DND-41 (cell line): ENCODE data around the gene APPBP2.
"Not testable (repeated sequence)": the region's sequence is repeated elsewhere in the genome, so short reads cannot be mapped to it uniquely, and the experiment has no call there.

Experiments used
- ATAC-seq: fragments of 200-7000 bp; cut with Tn5 transposase; 3 replicates; pipeline ENCODE4 v1.9.1; 2021; ENCODE audit warnings: low read depth; ENCODE audit not compliant: insufficient read depth
- DNase-seq: peaks from one replicate; pipeline ENCODE4 v3.0.0-alpha.2; 2020
- H2AFZ ChIP-seq: 2 replicates; pipeline ENCODE4 v1.6.0; 2012; ENCODE audit warnings: low read depth, low read length
- H3K27ac ChIP-seq: 2 replicates; pipeline ENCODE4 v1.5.1; 2012; ENCODE audit warnings: low read length, inconsistent platforms
- H3K27me3 ChIP-seq: fragments of 200-600 bp; sonication (generic); 2 replicates; pipeline ENCODE4 v1.6.0; 2012; ENCODE audit warnings: low read length, mild to moderate bottlenecking, inconsistent platforms; ENCODE audit not compliant: insufficient read depth, poor library complexity
- H3K36me3 ChIP-seq: 2 replicates; pipeline ENCODE4 v1.5.1; 2012; ENCODE audit warnings: low read length, inconsistent platforms; ENCODE audit not compliant: insufficient read depth
- H3K4me1 ChIP-seq: 2 replicates; pipeline ENCODE4 v1.5.1; 2012; ENCODE audit warnings: mild to moderate bottlenecking, low read length; ENCODE audit not compliant: insufficient read depth
- H3K4me2 ChIP-seq: 2 replicates; pipeline ENCODE4 v1.6.0; 2012; ENCODE audit warnings: mild to moderate bottlenecking, moderate library complexity, low read length, inconsistent platforms; ENCODE audit not compliant: insufficient read depth
- H3K4me3 ChIP-seq, 2 experiments: fragments of 200-600 bp in 1 of 2; shearing (Covaris generic) in 1 of 2; 2 replicates each; pipeline ENCODE4 v1.5.1; 2012 to 2016; ENCODE audit warnings: inconsistent platforms in 2 of 2, low read length in 2 of 2, mild to moderate bottlenecking in 2 of 2, low read depth in 1 of 2, moderate library complexity in 1 of 2
- H3K79me2 ChIP-seq: 2 replicates; pipeline ENCODE4 v1.6.0; 2012; ENCODE audit warnings: low read length, inconsistent platforms; ENCODE audit not compliant: insufficient read depth
- H3K9ac ChIP-seq: 2 replicates; pipeline ENCODE4 v1.6.0; 2012; ENCODE audit warnings: low read depth, mild to moderate bottlenecking, inconsistent platforms, low read length, moderate library complexity
- H3K9me3 ChIP-seq: 2 replicates; pipeline ENCODE4 v1.5.1; 2012; ENCODE audit warnings: low read length, moderate library complexity, mild to moderate bottlenecking, inconsistent platforms; ENCODE audit not compliant: insufficient read depth, severe bottlenecking
- H4K20me1 ChIP-seq: 2 replicates; pipeline ENCODE4 v1.6.0; 2012; ENCODE audit warnings: low read length; ENCODE audit not compliant: insufficient read depth
- EZH2 ChIP-seq: IDR thresholded peaks from 3 replicates; pipeline ENCODE4 v1.6.1; 2012; ENCODE audit warnings: borderline replicate concordance, low read depth, mild to moderate bottlenecking, moderate library complexity, low read length, inconsistent platforms; ENCODE audit not compliant: severe bottlenecking
- TF ChIP-seq, protein P1 (sequence below): IDR thresholded peaks from 2 replicates; pipeline ENCODE4 v1.5.1; 2012; ENCODE audit warnings: borderline replicate concordance, low read length, moderate library complexity, mild to moderate bottlenecking; ENCODE audit not compliant: poor library complexity, severe bottlenecking; ENCODE audit errors: extremely low read depth

APPBP2 gene

DNA sequence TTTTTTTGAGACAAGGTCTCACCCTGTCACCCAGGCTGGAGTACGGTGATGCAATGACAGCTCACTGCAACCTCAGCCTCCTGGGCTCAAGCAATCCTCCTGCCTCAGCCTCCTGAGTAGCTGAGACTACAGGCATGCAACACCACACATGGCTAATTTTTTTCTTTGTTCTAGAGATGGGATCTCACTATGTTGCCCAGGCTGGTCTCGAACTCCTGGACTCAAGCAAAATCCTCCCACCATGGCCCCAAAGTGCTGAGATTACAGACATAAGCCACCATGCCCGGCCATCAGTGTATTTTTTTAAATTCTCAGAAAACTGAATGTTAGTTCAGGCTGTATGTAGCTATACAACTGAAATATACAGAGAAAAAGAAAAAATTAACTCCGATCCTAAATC lies 6.2 kb downstream of the APPBP2 start:
- ATAC-seq, result no peak
- H4K20me1 ChIP-seq, result peaks cover 22% of the 10 kb centered on the region

DNA sequence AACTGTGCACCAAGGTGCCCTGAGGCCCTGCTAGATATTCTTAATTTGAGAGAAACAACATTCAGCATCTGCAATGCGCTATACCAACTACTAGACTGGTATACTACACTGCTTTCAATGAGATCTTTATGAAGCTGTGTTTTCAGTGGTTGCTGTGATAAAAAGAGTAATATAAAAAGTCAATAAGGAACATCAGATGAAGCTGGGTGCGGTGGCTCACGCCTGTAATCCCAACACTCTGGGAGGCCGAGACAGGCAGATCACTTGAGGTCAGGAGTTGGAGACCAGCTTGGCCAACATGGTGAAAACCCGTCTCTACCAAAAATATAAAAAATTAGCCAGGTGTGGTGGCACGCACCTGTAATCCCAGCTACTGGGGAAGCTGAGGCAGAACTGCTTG lies 10.4 kb downstream of the APPBP2 start:
- H3K79me2 ChIP-seq, result peaks cover 83% of the 10 kb centered on the region
- H3K27me3 ChIP-seq, H3K27ac ChIP-seq, DNase-seq, H2AFZ ChIP-seq, H3K9me3 ChIP-seq, ATAC-seq, H3K4me3 ChIP-seq, H3K4me1 ChIP-seq, H3K9ac ChIP-seq, H3K4me2 ChIP-seq, H4K20me1 ChIP-seq: not testable (repeated sequence)
- peaks cover 24% of the 10 kb centered on the region for H3K36me3 ChIP-seq

More for the DNA sequence above, 6.2 kb downstream of the APPBP2 start:
- Histone ChIP-seq H3K9ac (no peak overlapping the region), H3K4me1 (peaks cover 28% of the 10 kb centered on the region), H3K36me3 (peaks cover 20% of the 10 kb centered on the region), H3K79me2 (peaks cover 94% of the 10 kb centered on the region), H2AFZ (no peak overlapping the region), H3K27me3 (no peaks in the 10 kb centered on the region), H3K4me2 (no peak overlapping the region), H3K9me3 (no peaks in the 10 kb centered on the region), H3K4me3 (no peak overlapping the region), H3K27ac (no peak overlapping the region)
- DNase-seq, result no peak
- TF ChIP-seq EZH2, result no peak
- TF ChIP-seq, protein P1, sequence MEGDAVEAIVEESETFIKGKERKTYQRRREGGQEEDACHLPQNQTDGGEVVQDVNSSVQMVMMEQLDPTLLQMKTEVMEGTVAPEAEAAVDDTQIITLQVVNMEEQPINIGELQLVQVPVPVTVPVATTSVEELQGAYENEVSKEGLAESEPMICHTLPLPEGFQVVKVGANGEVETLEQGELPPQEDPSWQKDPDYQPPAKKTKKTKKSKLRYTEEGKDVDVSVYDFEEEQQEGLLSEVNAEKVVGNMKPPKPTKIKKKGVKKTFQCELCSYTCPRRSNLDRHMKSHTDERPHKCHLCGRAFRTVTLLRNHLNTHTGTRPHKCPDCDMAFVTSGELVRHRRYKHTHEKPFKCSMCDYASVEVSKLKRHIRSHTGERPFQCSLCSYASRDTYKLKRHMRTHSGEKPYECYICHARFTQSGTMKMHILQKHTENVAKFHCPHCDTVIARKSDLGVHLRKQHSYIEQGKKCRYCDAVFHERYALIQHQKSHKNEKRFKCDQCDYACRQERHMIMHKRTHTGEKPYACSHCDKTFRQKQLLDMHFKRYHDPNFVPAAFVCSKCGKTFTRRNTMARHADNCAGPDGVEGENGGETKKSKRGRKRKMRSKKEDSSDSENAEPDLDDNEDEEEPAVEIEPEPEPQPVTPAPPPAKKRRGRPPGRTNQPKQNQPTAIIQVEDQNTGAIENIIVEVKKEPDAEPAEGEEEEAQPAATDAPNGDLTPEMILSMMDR, result no peak

DNA sequence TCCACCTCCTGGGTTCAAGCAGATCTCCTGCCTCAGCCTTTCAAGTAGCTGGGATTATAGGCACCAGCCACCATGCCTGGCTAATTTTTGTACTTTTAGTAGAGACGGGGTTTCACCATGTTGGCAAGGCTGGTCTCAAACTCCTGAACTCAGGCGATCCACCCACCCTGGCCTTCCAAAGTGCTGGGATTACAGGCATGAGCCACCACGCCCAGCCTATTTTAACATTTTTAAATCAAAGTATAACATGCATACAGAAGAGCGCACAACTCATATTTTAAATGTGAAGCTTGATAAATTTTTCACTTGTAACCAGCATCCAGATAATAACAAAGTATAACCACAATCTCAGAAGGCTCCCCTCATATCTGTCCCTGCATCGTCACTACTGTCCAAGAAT lies 10.8 kb downstream of the APPBP2 start:
- Histone ChIP-seq H3K36me3 (peaks cover 24% of the 10 kb centered on the region), H3K79me2 (peaks cover 84% of the 10 kb centered on the region)

DNA sequence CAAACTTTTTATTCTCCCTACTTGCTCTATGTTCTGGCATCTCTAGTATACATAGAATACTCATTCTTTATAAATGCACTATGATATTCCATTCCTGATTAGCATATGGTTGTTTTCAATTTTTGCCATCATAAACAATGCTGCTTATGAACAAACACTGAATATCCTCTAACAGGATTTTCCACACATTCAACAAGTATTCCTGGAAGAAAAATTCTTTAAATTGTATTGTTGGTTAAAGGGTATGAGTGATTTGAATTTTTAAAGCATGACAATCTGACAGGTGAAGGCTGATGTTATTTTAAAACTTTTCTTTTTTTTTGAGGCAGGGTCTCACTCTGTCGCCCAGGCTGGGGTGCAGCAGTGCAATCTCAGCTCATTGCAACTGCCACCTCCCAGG lies 11.5 kb downstream of the APPBP2 start:
- H3K4me2 ChIP-seq, result no peak overlapping the region
- H3K27me3 ChIP-seq, result no peaks in the 10 kb centered on the region
- H3K9me3 ChIP-seq, result no peaks in the 10 kb centered on the region
- peaks cover 3% of the 10 kb centered on the region; the same call in 1 of the 2 replicates for H4K20me1 ChIP-seq
- H3K9ac ChIP-seq, result no peak overlapping the region
- no peaks in the 10 kb centered on the region for H3K4me1 ChIP-seq
- H2AFZ ChIP-seq, result no peak overlapping the region
- TF ChIP-seq, protein P1, result no peak
- TF ChIP-seq EZH2, result no peak
- ATAC-seq, result no peak
- no peak for DNase-seq
- H3K4me3 ChIP-seq, result no peak overlapping the region
- H3K79me2 ChIP-seq, result peaks cover 86% of the 10 kb centered on the region
- peaks cover 24% of the 10 kb centered on the region for H3K36me3 ChIP-seq
- H3K27ac ChIP-seq, result no peak overlapping the region

More for the DNA sequence above, 10.8 kb downstream of the APPBP2 start:
- not testable (repeated sequence) for H3K9me3 ChIP-seq, DNase-seq, H2AFZ ChIP-seq, H3K27me3 ChIP-seq, H4K20me1 ChIP-seq, H3K27ac ChIP-seq, H3K4me3 ChIP-seq, H3K9ac ChIP-seq, H3K4me1 ChIP-seq, ATAC-seq, H3K4me2 ChIP-seq
